Measurements from ENCODE around the gene S100PBP. TPM values are rescaled to one million over a fixed set of nuclear protein-coding genes. Genes with fewer than 3 reads are reported as not detected.

S100PBP gene
- total and polyA plus RNA-seq, 9 of the 15 experiments (the other 6 are each of a cell fraction or from before 2014, with no cell fraction given): 22.9 to 60.2 (median 32.9) TPM

DNA sequence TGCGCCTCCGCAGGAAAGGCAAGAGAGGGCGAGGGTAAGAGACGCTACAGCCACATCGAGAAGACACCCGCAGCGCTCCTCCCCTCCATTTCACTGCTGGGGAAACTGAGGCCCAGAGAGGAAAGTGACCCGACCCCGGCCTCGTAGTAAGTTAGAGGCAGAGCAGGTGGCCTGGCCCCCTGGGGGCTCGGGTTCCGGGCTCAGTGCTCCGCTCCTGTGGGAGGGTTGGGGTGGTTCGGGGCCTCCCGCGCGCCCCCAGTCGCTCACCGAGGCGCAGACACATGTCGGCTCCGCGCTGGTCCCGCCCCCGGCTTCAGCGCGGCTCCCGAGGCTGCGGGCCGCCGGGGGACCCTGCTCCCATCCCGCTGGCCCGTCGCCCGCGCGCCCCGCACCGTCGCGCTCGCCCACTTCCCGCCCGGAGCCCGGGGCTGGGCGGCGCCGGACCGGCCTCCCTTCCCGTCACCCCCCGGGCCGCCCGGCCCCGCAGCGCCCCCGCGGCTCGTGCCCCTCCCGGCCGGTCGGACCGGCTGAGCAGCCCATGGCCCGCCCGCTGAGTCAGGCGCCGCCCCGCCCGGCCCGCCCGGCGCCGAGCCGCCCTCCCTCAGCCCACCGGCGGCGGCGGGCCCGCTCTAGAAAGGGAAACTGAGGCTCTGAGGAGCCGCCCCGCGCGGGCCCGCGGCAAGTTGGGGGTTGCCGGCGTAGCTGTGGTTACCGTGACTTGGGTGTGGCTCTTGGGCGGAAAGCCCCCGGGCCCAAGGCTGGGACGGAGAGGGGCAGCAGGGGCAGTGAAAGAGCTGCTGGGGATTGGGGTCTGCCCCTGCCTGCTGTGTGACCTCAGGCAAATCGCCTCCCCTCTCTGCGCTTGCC, 83.7 kb downstream of the S100PBP start, which contains the start of gene TMEM54 (continued):
- TF ChIP-seq, protein P1, sequence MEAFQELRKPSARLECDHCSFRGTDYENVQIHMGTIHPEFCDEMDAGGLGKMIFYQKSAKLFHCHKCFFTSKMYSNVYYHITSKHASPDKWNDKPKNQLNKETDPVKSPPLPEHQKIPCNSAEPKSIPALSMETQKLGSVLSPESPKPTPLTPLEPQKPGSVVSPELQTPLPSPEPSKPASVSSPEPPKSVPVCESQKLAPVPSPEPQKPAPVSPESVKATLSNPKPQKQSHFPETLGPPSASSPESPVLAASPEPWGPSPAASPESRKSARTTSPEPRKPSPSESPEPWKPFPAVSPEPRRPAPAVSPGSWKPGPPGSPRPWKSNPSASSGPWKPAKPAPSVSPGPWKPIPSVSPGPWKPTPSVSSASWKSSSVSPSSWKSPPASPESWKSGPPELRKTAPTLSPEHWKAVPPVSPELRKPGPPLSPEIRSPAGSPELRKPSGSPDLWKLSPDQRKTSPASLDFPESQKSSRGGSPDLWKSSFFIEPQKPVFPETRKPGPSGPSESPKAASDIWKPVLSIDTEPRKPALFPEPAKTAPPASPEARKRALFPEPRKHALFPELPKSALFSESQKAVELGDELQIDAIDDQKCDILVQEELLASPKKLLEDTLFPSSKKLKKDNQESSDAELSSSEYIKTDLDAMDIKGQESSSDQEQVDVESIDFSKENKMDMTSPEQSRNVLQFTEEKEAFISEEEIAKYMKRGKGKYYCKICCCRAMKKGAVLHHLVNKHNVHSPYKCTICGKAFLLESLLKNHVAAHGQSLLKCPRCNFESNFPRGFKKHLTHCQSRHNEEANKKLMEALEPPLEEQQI (IDR thresholded peaks at IDR 0.05): no peak
- TF ChIP-seq, protein P2, sequence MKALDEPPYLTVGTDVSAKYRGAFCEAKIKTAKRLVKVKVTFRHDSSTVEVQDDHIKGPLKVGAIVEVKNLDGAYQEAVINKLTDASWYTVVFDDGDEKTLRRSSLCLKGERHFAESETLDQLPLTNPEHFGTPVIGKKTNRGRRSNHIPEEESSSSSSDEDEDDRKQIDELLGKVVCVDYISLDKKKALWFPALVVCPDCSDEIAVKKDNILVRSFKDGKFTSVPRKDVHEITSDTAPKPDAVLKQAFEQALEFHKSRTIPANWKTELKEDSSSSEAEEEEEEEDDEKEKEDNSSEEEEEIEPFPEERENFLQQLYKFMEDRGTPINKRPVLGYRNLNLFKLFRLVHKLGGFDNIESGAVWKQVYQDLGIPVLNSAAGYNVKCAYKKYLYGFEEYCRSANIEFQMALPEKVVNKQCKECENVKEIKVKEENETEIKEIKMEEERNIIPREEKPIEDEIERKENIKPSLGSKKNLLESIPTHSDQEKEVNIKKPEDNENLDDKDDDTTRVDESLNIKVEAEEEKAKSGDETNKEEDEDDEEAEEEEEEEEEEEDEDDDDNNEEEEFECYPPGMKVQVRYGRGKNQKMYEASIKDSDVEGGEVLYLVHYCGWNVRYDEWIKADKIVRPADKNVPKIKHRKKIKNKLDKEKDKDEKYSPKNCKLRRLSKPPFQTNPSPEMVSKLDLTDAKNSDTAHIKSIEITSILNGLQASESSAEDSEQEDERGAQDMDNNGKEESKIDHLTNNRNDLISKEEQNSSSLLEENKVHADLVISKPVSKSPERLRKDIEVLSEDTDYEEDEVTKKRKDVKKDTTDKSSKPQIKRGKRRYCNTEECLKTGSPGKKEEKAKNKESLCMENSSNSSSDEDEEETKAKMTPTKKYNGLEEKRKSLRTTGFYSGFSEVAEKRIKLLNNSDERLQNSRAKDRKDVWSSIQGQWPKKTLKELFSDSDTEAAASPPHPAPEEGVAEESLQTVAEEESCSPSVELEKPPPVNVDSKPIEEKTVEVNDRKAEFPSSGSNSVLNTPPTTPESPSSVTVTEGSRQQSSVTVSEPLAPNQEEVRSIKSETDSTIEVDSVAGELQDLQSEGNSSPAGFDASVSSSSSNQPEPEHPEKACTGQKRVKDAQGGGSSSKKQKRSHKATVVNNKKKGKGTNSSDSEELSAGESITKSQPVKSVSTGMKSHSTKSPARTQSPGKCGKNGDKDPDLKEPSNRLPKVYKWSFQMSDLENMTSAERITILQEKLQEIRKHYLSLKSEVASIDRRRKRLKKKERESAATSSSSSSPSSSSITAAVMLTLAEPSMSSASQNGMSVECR (CRISPR knock-in tag; IDR thresholded peaks at IDR 0.05): no peak
- TF ChIP-seq, protein P3, sequence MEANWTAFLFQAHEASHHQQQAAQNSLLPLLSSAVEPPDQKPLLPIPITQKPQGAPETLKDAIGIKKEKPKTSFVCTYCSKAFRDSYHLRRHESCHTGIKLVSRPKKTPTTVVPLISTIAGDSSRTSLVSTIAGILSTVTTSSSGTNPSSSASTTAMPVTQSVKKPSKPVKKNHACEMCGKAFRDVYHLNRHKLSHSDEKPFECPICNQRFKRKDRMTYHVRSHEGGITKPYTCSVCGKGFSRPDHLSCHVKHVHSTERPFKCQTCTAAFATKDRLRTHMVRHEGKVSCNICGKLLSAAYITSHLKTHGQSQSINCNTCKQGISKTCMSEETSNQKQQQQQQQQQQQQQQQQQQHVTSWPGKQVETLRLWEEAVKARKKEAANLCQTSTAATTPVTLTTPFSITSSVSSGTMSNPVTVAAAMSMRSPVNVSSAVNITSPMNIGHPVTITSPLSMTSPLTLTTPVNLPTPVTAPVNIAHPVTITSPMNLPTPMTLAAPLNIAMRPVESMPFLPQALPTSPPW (CRISPR knock-in tag; IDR thresholded peaks at IDR 0.05): peak; percentile 84
- TF ChIP-seq SRSF3 (IDR thresholded peaks at IDR 0.05; ENCODE audit: insufficient read depth, low read length): no peak
- peak; percentile 5 for TF ChIP-seq NEUROD1 (IDR thresholded peaks at IDR 0.05; ENCODE audit: borderline replicate concordance, low read depth, low read length, partially characterized antibody)
- TF ChIP-seq, protein P4, sequence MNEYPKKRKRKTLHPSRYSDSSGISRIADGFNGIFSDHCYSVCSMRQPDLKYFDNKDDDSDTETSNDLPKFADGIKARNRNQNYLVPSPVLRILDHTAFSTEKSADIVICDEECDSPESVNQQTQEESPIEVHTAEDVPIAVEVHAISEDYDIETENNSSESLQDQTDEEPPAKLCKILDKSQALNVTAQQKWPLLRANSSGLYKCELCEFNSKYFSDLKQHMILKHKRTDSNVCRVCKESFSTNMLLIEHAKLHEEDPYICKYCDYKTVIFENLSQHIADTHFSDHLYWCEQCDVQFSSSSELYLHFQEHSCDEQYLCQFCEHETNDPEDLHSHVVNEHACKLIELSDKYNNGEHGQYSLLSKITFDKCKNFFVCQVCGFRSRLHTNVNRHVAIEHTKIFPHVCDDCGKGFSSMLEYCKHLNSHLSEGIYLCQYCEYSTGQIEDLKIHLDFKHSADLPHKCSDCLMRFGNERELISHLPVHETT (CRISPR knock-in tag; conservative IDR thresholded peaks at IDR 0.05 in 1 of 2, IDR thresholded peaks at IDR 0.05 in 1 of 2): peak in 1 of 2 experiments; percentile 84; a peak in 1 of 4 replicates
- TF ChIP-seq, protein P5, sequence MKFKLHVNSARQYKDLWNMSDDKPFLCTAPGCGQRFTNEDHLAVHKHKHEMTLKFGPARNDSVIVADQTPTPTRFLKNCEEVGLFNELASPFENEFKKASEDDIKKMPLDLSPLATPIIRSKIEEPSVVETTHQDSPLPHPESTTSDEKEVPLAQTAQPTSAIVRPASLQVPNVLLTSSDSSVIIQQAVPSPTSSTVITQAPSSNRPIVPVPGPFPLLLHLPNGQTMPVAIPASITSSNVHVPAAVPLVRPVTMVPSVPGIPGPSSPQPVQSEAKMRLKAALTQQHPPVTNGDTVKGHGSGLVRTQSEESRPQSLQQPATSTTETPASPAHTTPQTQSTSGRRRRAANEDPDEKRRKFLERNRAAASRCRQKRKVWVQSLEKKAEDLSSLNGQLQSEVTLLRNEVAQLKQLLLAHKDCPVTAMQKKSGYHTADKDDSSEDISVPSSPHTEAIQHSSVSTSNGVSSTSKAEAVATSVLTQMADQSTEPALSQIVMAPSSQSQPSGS (CRISPR knock-in tag; IDR thresholded peaks at IDR 0.05): 0 out of 2 replicates have a peak, but pooled peaks have one; percentile 18
- no peak for TF ChIP-seq ZSCAN29 (IDR thresholded peaks at IDR 0.05)
- no peak for TF ChIP-seq CREBBP (IDR thresholded peaks at IDR 0.05; ENCODE audit: low read depth, low read length)
- TF ChIP-seq KDM5B (IDR thresholded peaks at IDR 0.05; ENCODE audit: insufficient replicate concordance, low read depth, low read length): peak; percentile 58
- TF ChIP-seq MECOM (CRISPR knock-in tag; IDR thresholded peaks at IDR 0.05): no peak
- TF ChIP-seq ERF (CRISPR knock-in tag; IDR thresholded peaks at IDR 0.05): peak; percentile 59; the same call in 1 of the 2 replicates
- peak; percentile 84 for TF ChIP-seq BCOR (IDR thresholded peaks at IDR 0.05)

Data from K562 (cell line).